ENCODE results near the gene NUP153. TPM values are rescaled to one million over a fixed set of nuclear protein-coding genes. Genes with fewer than 3 reads are reported as not detected.
A peak's percentile ranks its signal among the peaks of the same experiment; 100 is the strongest.
"Not testable (repeated sequence)": the region's sequence is repeated elsewhere in the genome, so short reads cannot be mapped to it uniquely, and the experiment has no call there.

Gene NUP153
- total and polyA plus RNA-seq, 11 donors, result 3.7 to 31.7 (median 25.4) TPM

DNA sequence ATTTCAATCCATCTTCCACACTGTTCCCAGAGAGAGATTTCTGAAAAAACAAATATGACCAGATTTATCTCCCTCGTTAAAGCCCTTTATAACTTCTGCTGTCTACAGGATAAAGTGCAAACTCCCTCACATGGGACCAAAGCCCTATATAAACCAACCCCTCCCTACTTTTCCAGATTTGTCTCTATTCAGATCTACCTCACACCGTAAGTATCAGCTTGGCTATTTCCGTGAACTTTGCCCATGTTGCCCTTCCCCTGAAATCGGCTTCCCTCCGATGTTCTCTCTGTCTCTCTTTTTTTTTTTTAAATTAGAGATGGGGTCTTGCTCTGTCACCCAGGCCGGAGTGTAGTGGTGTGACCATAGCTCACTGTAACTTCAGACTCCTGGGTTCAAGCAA is 118.7 kb downstream of the NUP153 start:
- intact Hi-C loops (cut with DNase I), result loop anchor here in 5 of 10 donors (5.0 to 10.0 kb wide), 6 partner anchors 123 to 303 kb away; partner anchors contain the start of gene RBM24 (in 1 of the 5)
- 86 to 88% (median 87%) methylated on average over 6 of the region's 6 CpGs for WGBS, 4 donors

DNA sequence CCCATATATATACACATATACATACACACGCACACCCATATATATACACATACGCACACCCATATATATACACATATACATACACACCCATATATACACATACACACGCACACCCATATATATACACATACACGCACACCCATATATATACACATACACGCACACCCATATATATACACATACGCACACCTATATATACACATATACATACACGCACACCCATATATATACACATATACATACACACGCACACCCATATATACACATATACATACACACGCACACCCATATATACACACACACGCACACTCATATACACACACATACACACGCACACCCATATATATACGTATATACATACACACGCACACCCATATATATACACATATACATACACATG is 120.1 kb downstream of the NUP153 start:
- ATAC-seq, H3K27me3 ChIP-seq, DNase-seq, H3K27ac ChIP-seq, H3K4me3 ChIP-seq, H3K36me3 ChIP-seq, H3K9me3 ChIP-seq: not testable (repeated sequence)
- intact Hi-C loops (cut with DNase I), result loop anchor here in 5 of 10 donors (5.0 to 10.0 kb wide), 6 partner anchors 122 to 302 kb away; partner anchors contain the start of gene RBM24 (in 1 of the 5)
- WGBS, 4 donors, result 88 to 97% (median 94%) methylated on average over 13 of the region's 13 CpGs
- H3K4me1 ChIP-seq, result peaks cover 0 to 14% (median 8%) of the 10 kb centered on the region in 12 donors

More for the DNA sequence above, 118.7 kb downstream of the NUP153 start:
- DNase-seq (no peak), ATAC-seq (no peak)
- H3K36me3 ChIP-seq, result no peaks in the 10 kb centered on the region
- H3K4me1 ChIP-seq, result peaks cover 0 to 19% (median 8%) of the 10 kb centered on the region in 12 donors
- H3K27me3 ChIP-seq, result no peaks in the 10 kb centered on the region
- H3K27ac ChIP-seq, result no peak overlapping the region
- H3K4me3 ChIP-seq, result no peak overlapping the region
- no peak for TF ChIP-seq POLR2A (IDR thresholded peaks at IDR 0.05)
- TF ChIP-seq, protein P1, sequence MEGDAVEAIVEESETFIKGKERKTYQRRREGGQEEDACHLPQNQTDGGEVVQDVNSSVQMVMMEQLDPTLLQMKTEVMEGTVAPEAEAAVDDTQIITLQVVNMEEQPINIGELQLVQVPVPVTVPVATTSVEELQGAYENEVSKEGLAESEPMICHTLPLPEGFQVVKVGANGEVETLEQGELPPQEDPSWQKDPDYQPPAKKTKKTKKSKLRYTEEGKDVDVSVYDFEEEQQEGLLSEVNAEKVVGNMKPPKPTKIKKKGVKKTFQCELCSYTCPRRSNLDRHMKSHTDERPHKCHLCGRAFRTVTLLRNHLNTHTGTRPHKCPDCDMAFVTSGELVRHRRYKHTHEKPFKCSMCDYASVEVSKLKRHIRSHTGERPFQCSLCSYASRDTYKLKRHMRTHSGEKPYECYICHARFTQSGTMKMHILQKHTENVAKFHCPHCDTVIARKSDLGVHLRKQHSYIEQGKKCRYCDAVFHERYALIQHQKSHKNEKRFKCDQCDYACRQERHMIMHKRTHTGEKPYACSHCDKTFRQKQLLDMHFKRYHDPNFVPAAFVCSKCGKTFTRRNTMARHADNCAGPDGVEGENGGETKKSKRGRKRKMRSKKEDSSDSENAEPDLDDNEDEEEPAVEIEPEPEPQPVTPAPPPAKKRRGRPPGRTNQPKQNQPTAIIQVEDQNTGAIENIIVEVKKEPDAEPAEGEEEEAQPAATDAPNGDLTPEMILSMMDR (IDR thresholded peaks at IDR 0.05), result no peak
- no peaks in the 10 kb centered on the region for H3K9me3 ChIP-seq

DNA sequence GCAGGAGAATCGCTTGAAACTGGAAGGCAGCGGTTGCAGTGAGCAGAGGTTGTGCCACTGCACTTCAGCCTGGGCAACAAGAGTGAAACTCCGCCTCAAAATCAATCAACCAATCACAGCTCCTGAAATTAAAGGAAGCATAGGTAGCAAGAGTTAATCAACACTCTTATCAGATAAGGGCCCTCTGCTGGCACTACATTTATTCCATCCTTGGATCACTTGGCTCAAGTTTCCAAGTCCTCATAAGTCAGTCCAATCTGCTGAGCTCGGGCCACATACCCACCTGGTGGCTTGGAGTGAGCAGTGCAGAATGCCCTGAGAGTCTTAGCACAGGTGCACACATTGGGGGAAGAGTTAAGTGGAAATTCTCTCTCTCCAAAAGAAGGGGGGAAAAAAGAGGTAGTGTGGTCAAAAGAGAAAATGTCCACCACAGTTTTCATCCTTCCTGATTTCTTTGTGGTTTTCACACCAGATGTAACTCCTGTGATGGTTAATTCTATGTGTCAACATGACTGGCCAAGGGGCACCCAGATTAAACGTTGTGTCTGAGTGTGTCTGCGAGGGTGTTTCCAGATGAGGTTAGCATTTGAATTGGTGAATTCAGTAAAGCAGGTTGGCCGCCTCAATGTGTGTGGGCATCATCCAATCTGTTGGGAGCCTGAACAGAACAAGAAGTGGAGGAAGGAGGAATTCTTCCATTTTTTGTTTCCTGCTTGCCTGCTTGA is 120.8 kb downstream of the NUP153 start:
- H3K27ac ChIP-seq, result no peak overlapping the region
- no peaks in the 10 kb centered on the region for H3K27me3 ChIP-seq
- intact Hi-C loops (cut with DNase I), result loop anchor here in 6 of 10 donors (2.0 to 10.0 kb wide), 7 partner anchors 121 to 429 kb away; partner anchors contain the start of gene RBM24 (in 1 of the 6)
- H3K36me3 ChIP-seq, result no peaks in the 10 kb centered on the region
- TF ChIP-seq, protein P1 (IDR thresholded peaks at IDR 0.05), result no peak
- no peak for TF ChIP-seq POLR2A (IDR thresholded peaks at IDR 0.05)
- H3K4me3 ChIP-seq, result no peak overlapping the region
- H3K9me3 ChIP-seq, result no peaks in the 10 kb centered on the region
- WGBS, 4 donors, result 80 to 84% (median 81%) methylated on average over 7 of the region's 7 CpGs
- DNase-seq, result no peak
- ATAC-seq, result no peak
- H3K4me1 ChIP-seq, result peaks cover 0 to 13% (median 8%) of the 10 kb centered on the region in 12 donors

GRCh38 chr6:17584241-17584803 is 122.4 kb downstream of the NUP153 start:
- peak overlapping the region in 9 of 12 donors; percentile 12 to 48 (median 34) for H3K4me3 ChIP-seq
- peaks cover 0 to 4% (median 0%) of the 10 kb centered on the region in 9 donors for H3K27me3 ChIP-seq
- H3K4me1 ChIP-seq, result peaks cover 0 to 20% (median 8%) of the 10 kb centered on the region in 12 donors
- peak in 2 of 5 donors; percentile 43 to 52 for DNase-seq
- H3K36me3 ChIP-seq, result no peaks in the 10 kb centered on the region
- no peak for TF ChIP-seq POLR2A (IDR thresholded peaks at IDR 0.05)
- TF ChIP-seq, protein P1 (IDR thresholded peaks at IDR 0.05), result peak; percentile 59 to 92 (median 82)
- WGBS, 4 donors, result 7 to 8% (median 8%) methylated on average over 7 of the region's 7 CpGs
- ATAC-seq, result peak; percentile 77 to 90 (median 86)
- intact Hi-C loops (cut with DNase I), result loop anchor here in 9 of 10 donors (1.0 to 10.0 kb wide), 11 partner anchors 120 to 428 kb away; partner anchors contain the start of gene RBM24 (in 6 of the 9)
- H3K9me3 ChIP-seq, result no peaks in the 10 kb centered on the region
- H3K27ac ChIP-seq, result peak overlapping the region in 11 of 12 donors; percentile 22 to 78 (median 74)
